Chondrocyte (in vitro differentiated cells): ENCODE measurements around the gene CPTP. TPM values are rescaled to one million over a fixed set of nuclear protein-coding genes. Genes with fewer than 3 reads are reported as not detected.
"Not testable (repeated sequence)": the region's sequence is repeated elsewhere in the genome, so short reads cannot be mapped to it uniquely, and the experiment has no call there.

ENCODE experiments used
- DNase-seq: peaks from one replicate; pipeline ENCODE4 v3.0.0; 2021; ENCODE audit warnings: mixed read lengths, low spot score
- H3K27ac Mint-ChIP-seq: one replicate; pipeline ENCODE4 v1.8.0; 2021; ENCODE audit warnings: mild to moderate bottlenecking, moderate library complexity, mixed read lengths; ENCODE audit not compliant: unreplicated experiment
- H3K27me3 Mint-ChIP-seq: 2 replicates; pipeline ENCODE4 v1.8.0; 2021; ENCODE audit warnings: low read depth, mixed read lengths
- H3K36me3 Mint-ChIP-seq: 2 replicates; pipeline ENCODE4 v1.8.0; 2021; ENCODE audit warnings: low read depth, mixed read lengths
- H3K4me1 Mint-ChIP-seq: 2 replicates; pipeline ENCODE4 v1.8.0; 2021; ENCODE audit warnings: low read depth, mild to moderate bottlenecking, mixed read lengths
- H3K4me3 Mint-ChIP-seq: one replicate; pipeline ENCODE4 v1.8.0; 2021; ENCODE audit warnings: mild to moderate bottlenecking, moderate library complexity, mixed read lengths; ENCODE audit not compliant: unreplicated experiment
- H3K9me3 Mint-ChIP-seq: 2 replicates; pipeline ENCODE4 v1.8.0; 2021; ENCODE audit warnings: low read depth, mixed read lengths
- CTCF ChIP-seq: fragments of 200-600 bp; sonication (generic); IDR thresholded peaks from 2 replicates; pipeline ENCODE4 v1.5.0; 2021; ENCODE audit warnings: antibody characterized with exemption, mild to moderate bottlenecking, moderate library complexity
- total RNA-seq: library from RNA; stranded (reverse); gene quantifications from 3 replicates; pipeline ENCODE4 v1.2.1, GENCODE V29; 2021

The CPTP gene
- total RNA-seq, 1 donor from 2014 or later, result 23.1 TPM

- H3K4me1 Mint-ChIP-seq, result peaks cover 3% of the 10 kb centered on the region
- no peak overlapping the region for H3K4me3 Mint-ChIP-seq
- no peaks in the 10 kb centered on the region for H3K9me3 Mint-ChIP-seq
- no peak for DNase-seq
- no peak for TF ChIP-seq CTCF
- no peak overlapping the region for H3K27ac Mint-ChIP-seq
- H3K27me3 Mint-ChIP-seq, result no peaks in the 10 kb centered on the region
- no peaks in the 10 kb centered on the region for H3K36me3 Mint-ChIP-seq
Measured at GRCh38 chr1:1367315-1367714, 42.7 kb downstream of the CPTP start.

GRCh38 chr1:1370094-1370493 is 45.5 kb downstream of the CPTP start:
- not testable (repeated sequence) for H3K9me3 Mint-ChIP-seq, DNase-seq, H3K27ac Mint-ChIP-seq, H3K36me3 Mint-ChIP-seq, H3K27me3 Mint-ChIP-seq, H3K4me3 Mint-ChIP-seq
- peaks cover 17% of the 10 kb centered on the region for H3K4me1 Mint-ChIP-seq

- peaks cover 2% of the 10 kb centered on the region for H3K36me3 Mint-ChIP-seq
- H3K27me3 Mint-ChIP-seq, result no peaks in the 10 kb centered on the region
- H3K9me3 Mint-ChIP-seq, result no peaks in the 10 kb centered on the region
- no peak overlapping the region for H3K27ac Mint-ChIP-seq
- H3K4me1 Mint-ChIP-seq, result peaks cover 21% of the 10 kb centered on the region
- no peak for TF ChIP-seq CTCF
- no peak for DNase-seq
- H3K4me3 Mint-ChIP-seq, result no peak overlapping the region
Measured at GRCh38 chr1:1370771-1371300, 46.2 kb downstream of the CPTP start.

- no peaks in the 10 kb centered on the region for H3K27me3 Mint-ChIP-seq
- peaks cover 2% of the 10 kb centered on the region for H3K36me3 Mint-ChIP-seq
- H3K27ac Mint-ChIP-seq, result no peak overlapping the region
- no peaks in the 10 kb centered on the region for H3K9me3 Mint-ChIP-seq
- TF ChIP-seq CTCF, result no peak
- peaks cover 24% of the 10 kb centered on the region for H3K4me1 Mint-ChIP-seq
- no peak overlapping the region for H3K4me3 Mint-ChIP-seq
- DNase-seq, result no peak
Measured at GRCh38 chr1:1371364-1371745, 46.8 kb downstream of the CPTP start.

- no peak for DNase-seq
- TF ChIP-seq CTCF, result peak; percentile 94
- Mint-ChIP-seq H3K9me3 (no peaks in the 10 kb centered on the region), H3K4me1 (peaks cover 26% of the 10 kb centered on the region), H3K27ac (no peak overlapping the region), H3K4me3 (no peak overlapping the region), H3K27me3 (no peaks in the 10 kb centered on the region), H3K36me3 (peaks cover 2% of the 10 kb centered on the region)
Measured at GRCh38 chr1:1371746-1372711, 47.4 kb downstream of the CPTP start.
